ENCODE data around the gene ATP13A2. TPM values are rescaled to one million over a fixed set of nuclear protein-coding genes. Genes with fewer than 3 reads are reported as not detected.

Gene ATP13A2
- total RNA-seq, 1 donor from 2014 or later = 25.0 TPM

- no peak for DNase-seq (ENCODE audit: low read depth in 2 of 2)
Measured at GRCh38 chr1:17002524-17002902, 9.2 kb downstream of the ATP13A2 start.

- no peak for DNase-seq (ENCODE audit: low read depth in 2 of 2)
Measured at GRCh38 chr1:17001760-17002523, 9.8 kb downstream of the ATP13A2 start.

GRCh38 chr1:16999863-17000262, 11.9 kb downstream of the ATP13A2 start:
- no peak for DNase-seq (ENCODE audit: low read depth in 2 of 2)

- peak in 1 of 2 donors; percentile 71 for DNase-seq (ENCODE audit: low read depth in 2 of 2)
Measured at GRCh38 chr1:16998589-16998988, 13.1 kb downstream of the ATP13A2 start.

GRCh38 chr1:16996845-16997244, 14.9 kb downstream of the ATP13A2 start:
- DNase-seq (ENCODE audit: low read depth in 2 of 2) = no peak

GRCh38 chr1:16993521-16994038, 18.1 kb downstream of the ATP13A2 start:
- no peak for DNase-seq (ENCODE audit: low read depth in 2 of 2)

- DNase-seq (ENCODE audit: low read depth in 2 of 2) = no peak
Measured at GRCh38 chr1:16992675-16993074, 19.1 kb downstream of the ATP13A2 start.

GRCh38 chr1:16992102-16992501, 19.6 kb downstream of the ATP13A2 start:
- DNase-seq (ENCODE audit: low read depth in 2 of 2) = no peak

GRCh38 chr1:16991571-16991970, 20.2 kb downstream of the ATP13A2 start:
- DNase-seq (ENCODE audit: low read depth in 2 of 2) = no peak

- DNase-seq (ENCODE audit: low read depth in 2 of 2) = no peak
Measured at GRCh38 chr1:16989676-16990391, 21.9 kb downstream of the ATP13A2 start.

- DNase-seq (ENCODE audit: low read depth in 2 of 2) = no peak
Measured at GRCh38 chr1:16988210-16988609, 23.5 kb downstream of the ATP13A2 start.

GRCh38 chr1:16986962-16987361, 24.8 kb downstream of the ATP13A2 start:
- no peak for DNase-seq (ENCODE audit: low read depth in 2 of 2)

- DNase-seq (ENCODE audit: low read depth in 2 of 2) = no peak
Measured at GRCh38 chr1:16986560-16986959, 25.2 kb downstream of the ATP13A2 start.

- DNase-seq (ENCODE audit: low read depth in 2 of 2) = no peak
Measured at GRCh38 chr1:16986113-16986512, 25.6 kb downstream of the ATP13A2 start.

- DNase-seq (ENCODE audit: low read depth in 2 of 2) = peak; percentile 84 to 97
Measured at GRCh38 chr1:16984717-16985116, 27.0 kb downstream of the ATP13A2 start.

- no peak for DNase-seq (ENCODE audit: low read depth in 2 of 2)
Measured at GRCh38 chr1:16983649-16984048, 28.1 kb downstream of the ATP13A2 start.

- DNase-seq (ENCODE audit: low read depth in 2 of 2) = no peak
Measured at GRCh38 chr1:16982902-16983301, 28.8 kb downstream of the ATP13A2 start.

- DNase-seq (ENCODE audit: low read depth in 2 of 2) = peak in 1 of 2 donors; percentile 83
Measured at GRCh38 chr1:16981269-16981849, 30.4 kb downstream of the ATP13A2 start.

GRCh38 chr1:16980473-16981268, 31.1 kb downstream of the ATP13A2 start, which contains the start of gene MFAP2:
Gene MFAP2, minus strand, starts transcription at chr1:16980620. Its CDS starts 2,347 bp downstream, at chr1:16978273.
- peak in 1 of 2 donors; percentile 48 for DNase-seq (ENCODE audit: low read depth in 2 of 2)

GRCh38 chr1:16979475-16980327, 32.0 kb downstream of the ATP13A2 start:
- DNase-seq (ENCODE audit: low read depth in 2 of 2) = peak in 1 of 2 donors; percentile 60
